ENCODE measurements around the gene AGGF1.

GRCh38 chr5:77028631-77029375 lies 1.4 kb upstream of the AGGF1 start:
- TF ChIP-seq CREB1 (CRISPR knock-in tag; IDR thresholded peaks at IDR 0.05; ENCODE audit: low read depth) (no peak), CTCF (conservative IDR thresholded peaks at IDR 0.05; ENCODE audit: low read depth in 2 of 2) (no peak), EZH2 (IDR thresholded peaks at IDR 0.05; ENCODE audit: low read depth, unreplicated experiment) (no peak)
